ENCODE data around the gene UBAC1. TPM values are rescaled to one million over a fixed set of nuclear protein-coding genes. Genes with fewer than 3 reads are reported as not detected.
A peak's percentile ranks its signal among the peaks of the same experiment; 100 is the strongest.

UBAC1 gene
- total RNA-seq, 1 donor from 2014 or later: 25.5 TPM

GRCh38 chr9:135975834-135976233, 14.7 kb upstream of the UBAC1 start:
- ATAC-seq (ENCODE audit: low read depth) (no peak), DNase-seq (no peak)
- no peak for TF ChIP-seq CTCF (IDR thresholded peaks at IDR 0.05)
- no peaks in the 10 kb centered on the region for H3K9me3 Mint-ChIP-seq
- ChIA-PET POLR2A (no interaction called here), CTCF (no interaction called here)
- H3K36me3 Mint-ChIP-seq (ENCODE audit: low read depth): no peaks in the 10 kb centered on the region
- intact Hi-C loops (cut with micrococcal nuclease): no loop called here
- peaks cover 7% of the 10 kb centered on the region for H3K4me1 Mint-ChIP-seq
- no peak overlapping the region for H3K4me3 Mint-ChIP-seq
- H3K27ac Mint-ChIP-seq: no peak overlapping the region
- peaks cover 22% of the 10 kb centered on the region for H3K27me3 Mint-ChIP-seq

GRCh38 chr9:135974220-135974573, 13.0 kb upstream of the UBAC1 start:
- H3K27me3 Mint-ChIP-seq: peaks cover 29% of the 10 kb centered on the region
- intact Hi-C loops (cut with micrococcal nuclease): no loop called here
- H3K4me1 Mint-ChIP-seq: peaks cover 6% of the 10 kb centered on the region
- ChIA-PET POLR2A (no interaction called here), CTCF (no interaction called here)
- TF ChIP-seq CTCF (IDR thresholded peaks at IDR 0.05): no peak
- no peaks in the 10 kb centered on the region for H3K9me3 Mint-ChIP-seq
- H3K4me3 Mint-ChIP-seq: no peak overlapping the region
- ATAC-seq (ENCODE audit: low read depth) (no peak), DNase-seq (no peak)
- H3K27ac Mint-ChIP-seq: no peak overlapping the region
- H3K36me3 Mint-ChIP-seq (ENCODE audit: low read depth): no peaks in the 10 kb centered on the region

GRCh38 chr9:135973277-135974219, 12.4 kb upstream of the UBAC1 start:
- no peak for TF ChIP-seq CTCF (IDR thresholded peaks at IDR 0.05)
- intact Hi-C loops (cut with micrococcal nuclease): no loop called here
- ChIA-PET CTCF (no interaction called here), POLR2A (no interaction called here)
- Mint-ChIP-seq H3K4me1 (no peaks in the 10 kb centered on the region), H3K36me3 (ENCODE audit: low read depth) (no peaks in the 10 kb centered on the region), H3K9me3 (no peaks in the 10 kb centered on the region), H3K27ac (no peak overlapping the region), H3K4me3 (no peak overlapping the region), H3K27me3 (peaks cover 26% of the 10 kb centered on the region)
- DNase-seq (no peak), ATAC-seq (ENCODE audit: low read depth) (no peak)

GRCh38 chr9:135971892-135972291, 10.7 kb upstream of the UBAC1 start:
- ChIA-PET POLR2A (no interaction called here), CTCF (no interaction called here)
- Mint-ChIP-seq H3K36me3 (ENCODE audit: low read depth) (no peaks in the 10 kb centered on the region), H3K27ac (no peak overlapping the region), H3K27me3 (peaks cover 29% of the 10 kb centered on the region), H3K4me1 (peaks cover 7% of the 10 kb centered on the region), H3K9me3 (no peaks in the 10 kb centered on the region), H3K4me3 (no peak overlapping the region)
- DNase-seq (no peak), ATAC-seq (ENCODE audit: low read depth) (peak; percentile 36)
- intact Hi-C loops (cut with micrococcal nuclease): no loop called here
- no peak for TF ChIP-seq CTCF (IDR thresholded peaks at IDR 0.05)

GRCh38 chr9:135971111-135971766, 10.1 kb upstream of the UBAC1 start:
- ChIA-PET CTCF (no interaction called here), POLR2A (no interaction called here)
- TF ChIP-seq CTCF (IDR thresholded peaks at IDR 0.05): no peak
- H3K9me3 Mint-ChIP-seq: no peaks in the 10 kb centered on the region
- no peak overlapping the region for H3K4me3 Mint-ChIP-seq
- H3K27me3 Mint-ChIP-seq: peaks cover 24% of the 10 kb centered on the region
- H3K4me1 Mint-ChIP-seq: peaks cover 7% of the 10 kb centered on the region
- intact Hi-C loops (cut with micrococcal nuclease): no loop called here
- no peak for ATAC-seq (ENCODE audit: low read depth)
- H3K36me3 Mint-ChIP-seq (ENCODE audit: low read depth): no peaks in the 10 kb centered on the region
- no peak overlapping the region for H3K27ac Mint-ChIP-seq
- DNase-seq: no peak
